ENCODE results near the gene PRRC2C. TPM values are rescaled to one million over a fixed set of nuclear protein-coding genes. Genes with fewer than 3 reads are reported as not detected.
A peak's percentile ranks its signal among the peaks of the same experiment; 100 is the strongest.

The PRRC2C gene
- total RNA-seq, 1 experiment from 2014 or later = 208 TPM

- peak in 1 of 2 experiments; percentile 18 for DNase-seq
- no peak overlapping the region for H3K4me3 ChIP-seq (ENCODE audit: low read depth, low read length)
- peak in 1 of 2 experiments; percentile 18 for TF ChIP-seq CTCF (IDR thresholded peaks at IDR 0.05; ENCODE audit: insufficient read depth in 1 of 2, low read depth in 1 of 2, low read length in 1 of 2, severe bottlenecking in 1 of 2, unreplicated experiment in 1 of 2)
- Mint-ChIP-seq H3K27ac (ENCODE audit: unreplicated experiment) (no peak overlapping the region), H3K9me3 (ENCODE audit: unreplicated experiment) (no peaks in the 10 kb centered on the region), H3K4me1 (ENCODE audit: low read depth, unreplicated experiment) (no peaks in the 10 kb centered on the region), H3K36me3 (ENCODE audit: insufficient read depth, unreplicated experiment) (peaks cover 51% of the 10 kb centered on the region), H3K4me3 (ENCODE audit: unreplicated experiment) (no peak overlapping the region), H3K27me3 (ENCODE audit: insufficient read depth, unreplicated experiment) (no peaks in the 10 kb centered on the region)
- POLR2A ChIA-PET = no interaction called here
- H3K9me3 ChIP-seq = no peaks in the 10 kb centered on the region
- intact Hi-C loops (cut with micrococcal nuclease; ENCODE audit: unreplicated experiment) = no loop called here
- no peaks in the 10 kb centered on the region; the same call in 1 of the 2 replicates for H3K4me1 ChIP-seq
- CTCF ChIA-PET = interaction anchor here (2.0 kb wide), 1 partner anchor 149 kb away, joined by 5 read pairs; no protein-coding TSS in a partner anchor
- no TSS peak for BruUV-seq (replicated peaks)
- H3K27me3 ChIP-seq (replicated peaks; ENCODE audit: control insufficient read depth, insufficient read depth, low read length) = no peaks in the 10 kb centered on the region
- H3K36me3 ChIP-seq (ENCODE audit: control insufficient read depth, insufficient read depth, low read length) = peaks cover 1% of the 10 kb centered on the region
Measured at GRCh38 chr1:171566467-171566866, 81.1 kb downstream of the PRRC2C start.

GRCh38 chr1:171570295-171570694 is 85.0 kb downstream of the PRRC2C start:
- POLR2A ChIA-PET = no interaction called here
- Mint-ChIP-seq H3K4me3 (ENCODE audit: unreplicated experiment) (no peak overlapping the region), H3K9me3 (ENCODE audit: unreplicated experiment) (no peaks in the 10 kb centered on the region), H3K27me3 (ENCODE audit: insufficient read depth, unreplicated experiment) (no peaks in the 10 kb centered on the region), H3K4me1 (ENCODE audit: low read depth, unreplicated experiment) (no peaks in the 10 kb centered on the region), H3K36me3 (ENCODE audit: insufficient read depth, unreplicated experiment) (peaks cover 72% of the 10 kb centered on the region), H3K27ac (ENCODE audit: unreplicated experiment) (no peak overlapping the region)
- Histone ChIP-seq H3K27me3 (replicated peaks; ENCODE audit: control insufficient read depth, insufficient read depth, low read length) (no peaks in the 10 kb centered on the region), H3K36me3 (ENCODE audit: control insufficient read depth, insufficient read depth, low read length) (no peaks in the 10 kb centered on the region; the same call in 1 of the 2 replicates), H3K9me3 (no peaks in the 10 kb centered on the region), H3K4me1 (no peaks in the 10 kb centered on the region; the same call in 1 of the 2 replicates), H3K4me3 (ENCODE audit: low read depth, low read length) (no peak overlapping the region)
- CTCF ChIA-PET = no interaction called here
- BruUV-seq (replicated peaks) = no TSS peak
- no peak for DNase-seq
- TF ChIP-seq CTCF (IDR thresholded peaks at IDR 0.05; ENCODE audit: insufficient read depth in 1 of 2, low read depth in 1 of 2, low read length in 1 of 2, severe bottlenecking in 1 of 2, unreplicated experiment in 1 of 2) = no peak
- intact Hi-C loops (cut with micrococcal nuclease; ENCODE audit: unreplicated experiment) = no loop called here

GRCh38 chr1:171576144-171576543 is 90.8 kb downstream of the PRRC2C start:
- Mint-ChIP-seq H3K4me1 (ENCODE audit: low read depth, unreplicated experiment) (no peaks in the 10 kb centered on the region), H3K4me3 (ENCODE audit: unreplicated experiment) (no peak overlapping the region), H3K36me3 (ENCODE audit: insufficient read depth, unreplicated experiment) (peaks cover 85% of the 10 kb centered on the region), H3K27ac (ENCODE audit: unreplicated experiment) (no peak overlapping the region), H3K9me3 (ENCODE audit: unreplicated experiment) (no peaks in the 10 kb centered on the region), H3K27me3 (ENCODE audit: insufficient read depth, unreplicated experiment) (no peaks in the 10 kb centered on the region)
- Histone ChIP-seq H3K27me3 (replicated peaks; ENCODE audit: control insufficient read depth, insufficient read depth, low read length) (no peaks in the 10 kb centered on the region), H3K4me1 (no peaks in the 10 kb centered on the region), H3K36me3 (ENCODE audit: control insufficient read depth, insufficient read depth, low read length) (no peaks in the 10 kb centered on the region; the same call in 1 of the 2 replicates), H3K9me3 (no peaks in the 10 kb centered on the region), H3K4me3 (ENCODE audit: low read depth, low read length) (no peak overlapping the region)
- TF ChIP-seq CTCF (IDR thresholded peaks at IDR 0.05; ENCODE audit: insufficient read depth in 1 of 2, low read depth in 1 of 2, low read length in 1 of 2, severe bottlenecking in 1 of 2, unreplicated experiment in 1 of 2) = no peak
- ChIA-PET POLR2A (no interaction called here), CTCF (no interaction called here)
- DNase-seq = peak in 1 of 2 experiments; percentile 20
- intact Hi-C loops (cut with micrococcal nuclease; ENCODE audit: unreplicated experiment) = no loop called here
- no TSS peak for BruUV-seq (replicated peaks)

All from Caco-2 (cell line).